ENCODE measurements around the gene STX17.

The STX17 gene

DNA sequence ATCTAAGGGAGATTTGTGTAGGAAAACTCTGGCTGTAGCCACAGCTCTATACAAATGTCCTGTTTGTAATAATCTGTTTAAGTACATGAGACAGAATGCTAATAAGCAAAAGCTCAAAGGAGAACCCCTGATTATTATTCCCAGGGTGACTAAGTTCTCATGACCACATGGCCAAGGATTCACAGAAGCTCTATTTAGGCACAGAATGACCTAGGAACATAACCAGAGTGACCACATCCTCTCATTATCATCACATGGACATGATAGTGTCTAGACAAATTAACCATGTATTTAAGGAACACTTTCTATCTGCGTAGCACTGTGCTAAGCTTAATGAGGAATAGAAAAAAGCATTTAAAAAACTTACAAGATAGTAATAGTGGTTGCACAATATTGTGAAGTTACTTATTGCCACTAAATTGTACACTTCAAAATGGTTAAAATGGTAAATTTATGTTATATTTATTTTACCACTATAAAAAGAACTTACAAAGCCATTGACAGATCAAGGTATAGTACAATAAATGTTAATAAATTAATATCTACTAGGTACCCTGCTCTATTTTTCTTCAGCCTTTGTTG is 56.3 kb downstream of the STX17 start:
- Histone ChIP-seq H3K4me1 (no peaks in the 10 kb centered on the region), H3K9ac (no peak overlapping the region), H3K79me2 (no peaks in the 10 kb centered on the region), H3K27me3 (ENCODE audit: control insufficient read depth, insufficient read depth, low read length) (no peaks in the 10 kb centered on the region), H2AFZ (no peak overlapping the region), H3K36me3 (ENCODE audit: control insufficient read depth, insufficient read depth, low read length) (no peaks in the 10 kb centered on the region), H3K27ac (no peak overlapping the region), H3K9me3 (ENCODE audit: control insufficient read depth, low read length) (no peaks in the 10 kb centered on the region), H3K4me3 (ENCODE audit: low read depth, low read length) (no peak overlapping the region), H3K4me2 (ENCODE audit: low read length) (no peak overlapping the region)
- TF ChIP-seq, protein P1, sequence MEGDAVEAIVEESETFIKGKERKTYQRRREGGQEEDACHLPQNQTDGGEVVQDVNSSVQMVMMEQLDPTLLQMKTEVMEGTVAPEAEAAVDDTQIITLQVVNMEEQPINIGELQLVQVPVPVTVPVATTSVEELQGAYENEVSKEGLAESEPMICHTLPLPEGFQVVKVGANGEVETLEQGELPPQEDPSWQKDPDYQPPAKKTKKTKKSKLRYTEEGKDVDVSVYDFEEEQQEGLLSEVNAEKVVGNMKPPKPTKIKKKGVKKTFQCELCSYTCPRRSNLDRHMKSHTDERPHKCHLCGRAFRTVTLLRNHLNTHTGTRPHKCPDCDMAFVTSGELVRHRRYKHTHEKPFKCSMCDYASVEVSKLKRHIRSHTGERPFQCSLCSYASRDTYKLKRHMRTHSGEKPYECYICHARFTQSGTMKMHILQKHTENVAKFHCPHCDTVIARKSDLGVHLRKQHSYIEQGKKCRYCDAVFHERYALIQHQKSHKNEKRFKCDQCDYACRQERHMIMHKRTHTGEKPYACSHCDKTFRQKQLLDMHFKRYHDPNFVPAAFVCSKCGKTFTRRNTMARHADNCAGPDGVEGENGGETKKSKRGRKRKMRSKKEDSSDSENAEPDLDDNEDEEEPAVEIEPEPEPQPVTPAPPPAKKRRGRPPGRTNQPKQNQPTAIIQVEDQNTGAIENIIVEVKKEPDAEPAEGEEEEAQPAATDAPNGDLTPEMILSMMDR (IDR thresholded peaks at IDR 0.05) = no peak

DNA sequence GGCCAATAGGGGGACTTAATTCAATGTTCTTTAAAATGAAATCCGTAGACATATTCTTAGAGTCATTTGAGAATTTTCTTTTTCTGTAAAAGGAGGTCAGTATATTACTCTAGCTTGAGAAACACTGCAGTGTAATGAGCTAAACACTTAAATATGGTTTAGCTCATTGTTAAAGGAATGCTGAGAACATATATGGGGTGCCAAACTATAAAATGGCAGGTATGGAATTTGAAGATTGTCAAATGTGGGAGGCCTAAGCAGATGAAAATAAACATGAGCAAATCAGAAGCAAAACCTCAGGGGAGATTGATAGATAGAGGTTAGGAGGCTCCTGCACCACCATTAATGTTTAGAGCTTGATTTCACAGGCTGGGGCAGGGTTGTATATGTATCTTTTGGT is 57.9 kb downstream of the STX17 start:
- Histone ChIP-seq H3K36me3 (ENCODE audit: control insufficient read depth, insufficient read depth, low read length) (no peaks in the 10 kb centered on the region), H3K9ac (no peak overlapping the region), H3K27ac (no peak overlapping the region), H3K9me3 (ENCODE audit: control insufficient read depth, low read length) (no peaks in the 10 kb centered on the region), H3K4me3 (ENCODE audit: low read depth, low read length) (no peak overlapping the region), H3K27me3 (ENCODE audit: control insufficient read depth, insufficient read depth, low read length) (no peaks in the 10 kb centered on the region), H3K4me2 (ENCODE audit: low read length) (no peak overlapping the region), H3K4me1 (no peaks in the 10 kb centered on the region), H2AFZ (no peak overlapping the region), H3K79me2 (no peaks in the 10 kb centered on the region)
- TF ChIP-seq, protein P1 (IDR thresholded peaks at IDR 0.05) = no peak

DNA sequence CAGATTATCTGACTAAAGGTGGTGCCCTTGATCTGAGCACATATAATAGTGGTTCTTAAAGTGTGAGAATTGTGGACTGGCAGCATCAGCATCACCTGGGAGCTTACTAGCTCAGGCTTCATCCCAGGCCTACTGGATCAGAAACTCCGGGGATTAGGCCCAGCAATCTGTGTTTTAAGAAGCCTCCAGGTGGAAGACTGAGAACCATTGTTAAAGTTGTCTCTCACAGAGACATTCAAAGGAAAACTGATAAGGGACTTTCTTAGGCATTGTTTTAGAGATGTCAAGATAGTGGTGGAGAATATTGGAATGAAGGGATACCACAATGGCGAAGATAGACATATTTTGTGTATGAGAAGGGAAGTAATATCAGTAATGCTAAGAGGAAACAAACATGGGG is 59.5 kb downstream of the STX17 start:
- Histone ChIP-seq H3K4me3 (ENCODE audit: low read depth, low read length) (no peak overlapping the region), H3K9ac (no peak overlapping the region), H3K27me3 (ENCODE audit: control insufficient read depth, insufficient read depth, low read length) (no peaks in the 10 kb centered on the region), H3K36me3 (ENCODE audit: control insufficient read depth, insufficient read depth, low read length) (no peaks in the 10 kb centered on the region), H3K9me3 (ENCODE audit: control insufficient read depth, low read length) (no peaks in the 10 kb centered on the region), H2AFZ (no peak overlapping the region), H3K4me2 (ENCODE audit: low read length) (no peak overlapping the region), H3K27ac (no peak overlapping the region), H3K4me1 (no peaks in the 10 kb centered on the region), H3K79me2 (no peaks in the 10 kb centered on the region)
- TF ChIP-seq, protein P1 (IDR thresholded peaks at IDR 0.05) = no peak

DNA sequence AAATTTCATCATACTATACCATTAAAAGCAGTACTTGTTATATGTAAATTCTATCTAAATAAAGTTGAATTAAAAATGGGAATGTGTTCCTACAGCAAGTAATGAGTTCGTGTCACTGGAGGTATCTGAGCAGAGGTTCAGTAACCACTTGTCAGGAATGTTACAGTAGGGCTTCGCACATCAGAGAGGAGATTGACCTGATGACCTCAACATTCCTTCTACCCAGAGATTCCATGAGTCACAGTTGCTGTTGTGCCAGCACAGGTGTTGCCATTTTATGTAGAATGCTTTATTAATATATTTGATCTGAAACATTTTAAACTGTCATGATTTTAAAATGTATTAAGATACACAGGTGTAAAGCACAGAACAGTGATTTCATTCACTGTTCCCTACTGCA is 60.3 kb downstream of the STX17 start:
- no peak overlapping the region for H3K27ac ChIP-seq
- H3K36me3 ChIP-seq (ENCODE audit: control insufficient read depth, insufficient read depth, low read length) = no peaks in the 10 kb centered on the region
- no peaks in the 10 kb centered on the region for H3K9me3 ChIP-seq (ENCODE audit: control insufficient read depth, low read length)
- no peaks in the 10 kb centered on the region for H3K4me1 ChIP-seq
- no peaks in the 10 kb centered on the region for H3K27me3 ChIP-seq (ENCODE audit: control insufficient read depth, insufficient read depth, low read length)
- TF ChIP-seq, protein P1 (IDR thresholded peaks at IDR 0.05) = no peak
- H3K4me2 ChIP-seq (ENCODE audit: low read length) = no peak overlapping the region
- H2AFZ ChIP-seq = no peak overlapping the region
- H3K79me2 ChIP-seq = no peaks in the 10 kb centered on the region
- H3K4me3 ChIP-seq (ENCODE audit: low read depth, low read length) = no peak overlapping the region
- no peak overlapping the region for H3K9ac ChIP-seq

DNA sequence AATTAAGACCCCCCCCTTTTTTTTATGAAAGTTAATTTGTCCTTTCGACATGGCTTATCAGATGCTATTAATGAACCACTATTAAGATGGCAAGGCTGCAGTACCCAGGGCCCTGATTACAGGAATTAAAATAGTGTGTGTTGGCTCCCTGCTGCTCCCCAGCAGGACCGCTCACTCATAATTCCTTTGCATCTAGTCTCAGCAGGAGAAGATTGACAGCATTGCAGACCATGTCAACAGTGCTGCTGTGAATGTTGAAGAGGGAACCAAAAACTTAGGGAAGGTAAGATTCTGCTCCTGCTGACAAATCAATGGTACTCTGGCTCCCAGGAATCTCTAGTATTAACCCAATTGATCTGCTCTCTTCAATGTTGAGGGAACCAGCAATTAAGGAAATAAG is 61.0 kb downstream of the STX17 start:
- no peak overlapping the region for H3K4me2 ChIP-seq (ENCODE audit: low read length)

More for the DNA sequence above, 61.0 kb downstream of the STX17 start:
- Histone ChIP-seq H2AFZ (no peak overlapping the region), H3K4me3 (ENCODE audit: low read depth, low read length) (no peak overlapping the region), H3K27me3 (ENCODE audit: control insufficient read depth, insufficient read depth, low read length) (no peaks in the 10 kb centered on the region), H3K36me3 (ENCODE audit: control insufficient read depth, insufficient read depth, low read length) (no peaks in the 10 kb centered on the region), H3K9me3 (ENCODE audit: control insufficient read depth, low read length) (no peaks in the 10 kb centered on the region), H3K27ac (no peak overlapping the region), H3K9ac (no peak overlapping the region), H3K79me2 (no peaks in the 10 kb centered on the region), H3K4me1 (no peaks in the 10 kb centered on the region)
- TF ChIP-seq, protein P1 (IDR thresholded peaks at IDR 0.05) = no peak
